NOMO-1 treated with DMSO at 0.1 percent for 48 hours (cell line): ENCODE data around the gene WNT3A.
"Not testable (repeated sequence)": the region's sequence is repeated elsewhere in the genome, so short reads cannot be mapped to it uniquely, and the experiment has no call there.

Experiments used
- DNase-seq: peaks from one replicate; lab custom pipeline; 2025; ENCODE audit not compliant: unreplicated experiment; lab: John Stamatoyannopoulos, UW

Gene WNT3A, protein sequence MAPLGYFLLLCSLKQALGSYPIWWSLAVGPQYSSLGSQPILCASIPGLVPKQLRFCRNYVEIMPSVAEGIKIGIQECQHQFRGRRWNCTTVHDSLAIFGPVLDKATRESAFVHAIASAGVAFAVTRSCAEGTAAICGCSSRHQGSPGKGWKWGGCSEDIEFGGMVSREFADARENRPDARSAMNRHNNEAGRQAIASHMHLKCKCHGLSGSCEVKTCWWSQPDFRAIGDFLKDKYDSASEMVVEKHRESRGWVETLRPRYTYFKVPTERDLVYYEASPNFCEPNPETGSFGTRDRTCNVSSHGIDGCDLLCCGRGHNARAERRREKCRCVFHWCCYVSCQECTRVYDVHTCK

GRCh38 chr1:228006786-228007048, at the start of gene WNT3A:
TSS of gene WNT3A (plus strand) at chr1:228006998. CDS start at chr1:228007129, 131 bp downstream.
- no peak for DNase-seq

GRCh38 chr1:227958617-227959324, 48.0 kb upstream of the WNT3A start:
- DNase-seq, result no peak

- no peak for DNase-seq
These were observed 47.4 kb upstream of the WNT3A start for GRCh38 chr1:227959325-227959860.

DNA sequence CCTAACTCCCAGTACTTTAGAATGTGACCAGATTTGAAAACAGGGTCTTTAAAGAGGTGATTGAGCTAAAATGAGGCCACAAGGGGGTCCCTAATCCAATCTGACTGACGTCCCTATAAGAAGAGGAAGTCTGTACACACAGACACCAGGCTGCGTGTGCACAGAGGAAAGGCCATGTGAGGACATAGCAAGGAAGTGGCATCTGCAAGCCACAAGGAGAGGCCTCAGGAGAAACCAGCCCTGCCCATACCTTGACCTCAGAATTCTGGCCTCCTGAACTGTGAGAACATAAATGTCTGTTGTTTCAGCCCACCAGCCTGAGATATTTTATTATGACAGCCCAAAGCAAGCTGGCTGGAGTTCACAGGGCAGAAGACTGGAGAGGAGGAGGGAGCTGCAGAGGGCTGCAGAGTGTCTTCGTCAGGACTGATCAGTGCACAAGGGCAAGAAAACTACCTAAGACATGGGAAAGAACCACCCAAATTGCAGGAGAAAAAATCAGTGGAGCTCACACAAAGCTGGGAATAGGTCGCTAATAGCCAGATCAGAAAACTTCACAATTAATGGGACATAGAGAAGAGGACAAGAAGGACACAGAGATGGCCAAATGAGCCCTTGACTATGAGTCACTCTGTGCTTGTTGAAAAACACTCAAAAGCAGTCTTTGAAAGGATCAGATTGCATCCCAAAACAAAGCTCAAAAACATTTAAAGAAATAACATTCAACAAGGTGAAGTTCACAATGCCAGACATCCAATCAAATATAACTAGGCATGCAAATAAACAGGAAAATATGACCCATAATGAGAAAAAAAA, 44.9 kb upstream of the WNT3A start:
- peak; percentile 61 for DNase-seq

DNA sequence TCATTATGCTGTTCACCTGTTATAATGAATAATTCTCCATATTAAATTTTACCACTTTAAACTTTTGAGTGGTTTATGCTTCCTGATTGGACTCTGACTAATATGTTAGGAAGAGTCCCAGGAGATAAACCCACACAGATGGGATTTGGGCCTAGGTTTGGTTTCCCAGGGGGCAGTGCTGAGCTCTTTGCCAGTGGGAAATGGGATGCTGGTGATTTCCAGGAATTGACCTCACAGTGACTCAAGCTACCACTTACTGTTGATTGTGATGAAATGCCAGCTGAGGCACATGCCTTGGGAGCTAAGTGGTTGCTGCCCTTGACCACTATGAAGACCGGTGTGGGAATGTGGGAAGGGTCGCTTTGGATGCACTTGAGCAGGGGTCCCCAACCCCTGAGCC, 40.1 kb upstream of the WNT3A start:
- DNase-seq, result not testable (repeated sequence)

- DNase-seq, result not testable (repeated sequence)
These were observed 39.0 kb upstream of the WNT3A start for GRCh38 chr1:227967815-227968214.

GRCh38 chr1:227970076-227970995, 36.5 kb upstream of the WNT3A start:
- DNase-seq, result not testable (repeated sequence)

GRCh38 chr1:227971216-227971615, 35.6 kb upstream of the WNT3A start:
- not testable (repeated sequence) for DNase-seq

DNA sequence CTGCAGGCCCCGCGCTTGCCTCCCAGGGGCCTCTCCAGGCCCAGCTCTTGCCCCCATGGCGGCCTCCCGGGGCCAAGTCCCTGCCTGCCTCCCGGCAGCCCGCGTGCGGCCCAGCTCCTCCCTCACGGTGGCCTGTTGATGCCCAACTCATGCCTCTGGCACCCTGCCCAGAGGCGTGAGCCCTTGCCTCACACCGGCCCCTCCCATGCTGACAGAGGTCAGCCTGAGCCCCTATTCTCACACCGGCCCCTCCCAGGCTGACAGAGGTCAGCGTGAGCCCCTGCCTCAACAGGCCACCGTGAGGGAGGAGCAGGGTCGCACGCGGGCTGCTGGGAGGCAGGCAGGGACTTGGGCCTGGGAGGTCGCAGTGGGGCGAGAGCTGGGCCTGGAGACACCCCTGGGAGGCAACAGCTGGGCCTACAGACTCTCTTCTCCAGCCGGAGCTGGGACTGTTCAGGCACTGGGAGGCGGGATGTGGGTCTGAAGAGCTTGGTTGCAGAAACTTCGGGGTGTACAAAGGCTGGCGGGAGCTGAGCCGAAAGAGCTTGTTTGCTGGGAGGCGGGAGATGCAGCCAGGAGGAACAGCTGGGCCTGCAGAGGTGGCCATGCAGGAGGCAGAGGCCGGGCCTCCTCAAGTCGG, 35.0 kb upstream of the WNT3A start:
- DNase-seq, result not testable (repeated sequence)

- not testable (repeated sequence) for DNase-seq
These were observed 34.5 kb upstream of the WNT3A start for GRCh38 chr1:227972283-227972679.

- not testable (repeated sequence) for DNase-seq
These were observed 33.9 kb upstream of the WNT3A start for GRCh38 chr1:227972843-227973374.

DNA sequence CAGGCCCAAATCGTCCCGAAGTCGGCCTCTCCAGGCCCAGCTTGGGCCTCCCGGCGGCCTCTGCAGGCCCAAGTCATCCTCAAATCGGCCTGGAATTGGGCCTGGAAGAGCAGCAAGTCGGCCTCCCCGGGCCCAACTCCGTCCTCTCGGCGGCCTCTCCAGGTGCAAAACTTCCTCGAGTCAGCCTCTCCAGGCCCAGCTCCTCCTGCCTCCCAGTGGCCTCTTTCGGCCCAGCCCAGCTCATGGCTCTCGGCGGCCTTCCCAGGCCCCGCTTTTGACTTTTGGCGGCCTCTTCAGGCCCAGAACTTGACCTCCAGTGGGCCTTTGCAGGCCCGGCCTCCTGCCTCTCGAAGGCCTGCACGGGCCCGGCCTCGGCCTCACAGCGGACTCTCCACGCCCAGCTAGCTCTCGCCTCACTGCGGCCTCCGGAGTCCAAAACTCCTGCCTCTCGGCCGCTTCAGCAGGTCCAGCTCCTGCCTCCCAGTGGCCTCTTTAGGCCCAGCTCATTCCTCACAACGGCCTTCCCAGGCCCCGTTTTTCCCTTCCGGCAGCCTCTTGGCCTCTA, 33.0 kb upstream of the WNT3A start:
- DNase-seq, result not testable (repeated sequence)

GRCh38 chr1:227975583-227976283, 31.1 kb upstream of the WNT3A start:
- DNase-seq, result not testable (repeated sequence)

GRCh38 chr1:227987181-227987580, 19.6 kb upstream of the WNT3A start:
- DNase-seq, result no peak

DNA sequence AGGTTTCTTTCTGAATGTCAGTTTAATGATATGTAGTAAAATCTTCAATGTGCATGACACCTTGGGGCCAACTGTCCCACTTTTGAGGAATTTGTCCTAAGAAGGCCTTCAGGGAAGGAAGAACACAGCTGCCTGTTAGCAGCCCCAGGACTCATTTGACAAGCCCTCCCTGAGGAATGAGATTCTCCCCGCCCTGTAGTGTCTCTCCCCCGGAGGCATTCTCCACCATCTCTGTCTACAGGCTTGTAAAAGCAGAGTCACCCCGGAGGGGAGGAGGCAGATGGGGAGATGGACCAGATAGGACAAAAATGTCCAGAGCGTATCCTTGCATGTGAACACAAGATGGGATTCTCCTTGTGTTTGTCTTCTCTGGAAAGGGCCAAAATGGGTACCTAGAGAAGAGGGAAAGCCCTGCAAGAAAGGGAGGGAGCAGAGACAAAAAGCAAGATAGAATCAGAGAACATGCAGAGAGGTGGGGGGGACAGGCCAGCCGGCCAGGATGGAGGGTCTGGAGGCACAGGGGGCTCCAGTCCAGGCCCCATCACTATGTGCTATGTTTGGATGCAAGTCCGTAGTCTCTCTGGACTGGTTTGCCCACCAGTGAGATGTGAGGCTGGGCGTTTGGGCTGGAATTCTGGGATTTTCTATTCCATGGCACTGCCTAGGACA, 12.0 kb upstream of the WNT3A start:
- DNase-seq, result no peak

- peak; percentile 9 for DNase-seq
These were observed 10.4 kb upstream of the WNT3A start for GRCh38 chr1:227996187-227996950.

DNA sequence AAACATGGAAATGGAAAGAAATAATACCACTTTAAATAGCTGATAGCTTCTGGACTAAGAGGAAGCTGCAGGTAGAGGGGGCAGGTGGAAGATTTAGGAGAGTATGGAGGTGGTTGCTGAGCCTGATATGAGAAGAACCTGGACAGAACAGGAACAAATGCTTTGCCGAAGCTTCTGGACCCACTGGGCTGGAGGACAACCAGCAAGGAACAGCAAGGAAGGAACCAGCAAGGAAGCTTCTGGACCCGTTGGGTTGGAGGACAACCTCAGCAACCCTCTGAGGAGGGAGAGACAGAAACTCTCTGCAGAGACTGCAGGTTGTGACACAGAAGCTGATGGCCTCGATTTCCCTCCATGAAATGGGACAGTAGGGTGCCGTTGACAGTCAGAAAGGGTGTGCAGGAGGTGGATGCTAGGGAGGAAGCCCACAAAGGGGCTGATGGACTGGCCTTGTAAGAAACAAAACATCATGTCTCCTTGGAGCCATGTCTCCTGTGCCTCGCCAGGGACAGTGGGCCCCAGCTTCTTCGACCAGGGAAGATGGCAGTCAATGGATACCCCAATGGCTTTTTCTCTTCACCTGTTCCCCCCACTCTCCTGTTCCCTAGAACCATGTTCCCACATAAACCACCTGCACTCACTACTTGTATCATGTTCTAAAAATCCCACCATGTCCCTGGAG, 8.3 kb upstream of the WNT3A start:
- no peak for DNase-seq
